Smooth muscle cell of the brain vasculature (primary cell): ENCODE measurements around the gene RYR1.
"Not testable (repeated sequence)": the region's sequence is repeated elsewhere in the genome, so short reads cannot be mapped to it uniquely, and the experiment has no call there.

Experiments used
- DNase-seq: peaks from one replicate; pipeline ENCODE4 v3.0.0-alpha.2; 2012; ENCODE audit warnings: low read depth, low spot score

RYR1 gene

GRCh38 chr19:38561053-38561606, 127.6 kb downstream of the RYR1 start:
- DNase-seq = no peak

GRCh38 chr19:38561658-38562057, 128.2 kb downstream of the RYR1 start:
- DNase-seq = no peak

- DNase-seq = no peak
These were observed 128.6 kb downstream of the RYR1 start for GRCh38 chr19:38562096-38562495.

GRCh38 chr19:38563475-38563874, 130.0 kb downstream of the RYR1 start:
- no peak for DNase-seq

- DNase-seq = no peak
These were observed 131.6 kb downstream of the RYR1 start for GRCh38 chr19:38564981-38565690.

GRCh38 chr19:38565691-38566105, 132.2 kb downstream of the RYR1 start:
- no peak for DNase-seq

GRCh38 chr19:38569368-38569983, 136.0 kb downstream of the RYR1 start:
- no peak for DNase-seq

GRCh38 chr19:38571682-38572081, 138.2 kb downstream of the RYR1 start:
- DNase-seq = no peak

- no peak for DNase-seq
These were observed 144.3 kb downstream of the RYR1 start for GRCh38 chr19:38577826-38578225.

- not testable (repeated sequence) for DNase-seq
These were observed 145.8 kb downstream of the RYR1 start for GRCh38 chr19:38579304-38579703.

GRCh38 chr19:38580080-38580479, 146.6 kb downstream of the RYR1 start:
- DNase-seq = no peak

GRCh38 chr19:38583219-38583984, 149.9 kb downstream of the RYR1 start:
- DNase-seq = no peak

GRCh38 chr19:38583985-38584305, 150.5 kb downstream of the RYR1 start:
- DNase-seq = no peak

GRCh38 chr19:38587562-38587961, 154.1 kb downstream of the RYR1 start:
- DNase-seq = no peak

GRCh38 chr19:38588041-38588440, 154.6 kb downstream of the RYR1 start:
- DNase-seq = no peak

GRCh38 chr19:38592940-38593339, 159.4 kb downstream of the RYR1 start:
- DNase-seq = no peak

GRCh38 chr19:38596057-38596981, 162.8 kb downstream of the RYR1 start:
- no peak for DNase-seq

- DNase-seq = no peak
These were observed 163.6 kb downstream of the RYR1 start for GRCh38 chr19:38597075-38597474.

- no peak for DNase-seq
These were observed 166.2 kb downstream of the RYR1 start for GRCh38 chr19:38599722-38600121.

- not testable (repeated sequence) for DNase-seq
These were observed 169.4 kb downstream of the RYR1 start for GRCh38 chr19:38602856-38603255.

GRCh38 chr19:38606131-38606530, 172.6 kb downstream of the RYR1 start:
- no peak for DNase-seq
